ENCODE measurements around the gene SYT3.

DNA sequence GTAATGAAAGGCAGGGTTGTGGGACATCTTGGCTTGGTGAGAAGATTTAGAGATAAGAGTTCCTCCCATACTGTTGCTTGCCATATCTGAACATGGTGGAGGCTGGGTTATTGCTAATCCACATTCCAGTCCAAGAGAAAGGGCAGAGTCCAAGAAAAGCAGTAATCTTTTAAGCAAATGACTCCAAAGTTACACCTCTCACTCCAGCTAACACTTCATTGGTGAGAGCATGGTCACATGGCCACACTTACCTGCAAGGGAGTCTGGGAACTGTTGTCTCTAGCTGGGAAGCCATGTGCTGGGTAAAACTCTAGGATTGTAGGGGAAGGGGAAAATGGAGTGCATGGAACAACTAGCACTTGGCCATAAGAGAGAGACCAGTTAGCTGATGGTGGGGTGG is 15.2 kb upstream of the SYT3 start:
- no peak for TF ChIP-seq POLR2AphosphoS5 (IDR thresholded peaks at IDR 0.05; ENCODE audit: low read depth)
- TF ChIP-seq, protein P1, sequence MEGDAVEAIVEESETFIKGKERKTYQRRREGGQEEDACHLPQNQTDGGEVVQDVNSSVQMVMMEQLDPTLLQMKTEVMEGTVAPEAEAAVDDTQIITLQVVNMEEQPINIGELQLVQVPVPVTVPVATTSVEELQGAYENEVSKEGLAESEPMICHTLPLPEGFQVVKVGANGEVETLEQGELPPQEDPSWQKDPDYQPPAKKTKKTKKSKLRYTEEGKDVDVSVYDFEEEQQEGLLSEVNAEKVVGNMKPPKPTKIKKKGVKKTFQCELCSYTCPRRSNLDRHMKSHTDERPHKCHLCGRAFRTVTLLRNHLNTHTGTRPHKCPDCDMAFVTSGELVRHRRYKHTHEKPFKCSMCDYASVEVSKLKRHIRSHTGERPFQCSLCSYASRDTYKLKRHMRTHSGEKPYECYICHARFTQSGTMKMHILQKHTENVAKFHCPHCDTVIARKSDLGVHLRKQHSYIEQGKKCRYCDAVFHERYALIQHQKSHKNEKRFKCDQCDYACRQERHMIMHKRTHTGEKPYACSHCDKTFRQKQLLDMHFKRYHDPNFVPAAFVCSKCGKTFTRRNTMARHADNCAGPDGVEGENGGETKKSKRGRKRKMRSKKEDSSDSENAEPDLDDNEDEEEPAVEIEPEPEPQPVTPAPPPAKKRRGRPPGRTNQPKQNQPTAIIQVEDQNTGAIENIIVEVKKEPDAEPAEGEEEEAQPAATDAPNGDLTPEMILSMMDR (IDR thresholded peaks at IDR 0.05; ENCODE audit: insufficient read depth, low read length), result no peak

Data from HL-60 (cell line).